PFSK-1 (cell line): ENCODE results near the gene PSD.

ENCODE experiments used
- FOXP2 ChIP-seq: optimal IDR thresholded peaks from 2 replicates; pipeline ENCODE3; 2011; ENCODE audit warnings: borderline replicate concordance, control low read depth, inconsistent platforms; ENCODE audit not compliant: insufficient read depth; ENCODE audit errors: extremely low read length, extremely low read depth
- POLR2AphosphoS5 ChIP-seq: IDR thresholded peaks from 2 replicates; pipeline ENCODE4 v1.6.1; 2012; ENCODE audit warnings: low read depth, mild to moderate bottlenecking, control low read depth, low read length, moderate library complexity
- SIN3A ChIP-seq: IDR thresholded peaks from 2 replicates; pipeline ENCODE4 v1.6.1; 2012; ENCODE audit warnings: mild to moderate bottlenecking, low read length, moderate library complexity, borderline replicate concordance; ENCODE audit not compliant: insufficient read depth
- TAF1 ChIP-seq: IDR thresholded peaks from 2 replicates; pipeline ENCODE4 v1.6.1; 2012; ENCODE audit warnings: low read length, control low read depth, borderline replicate concordance; ENCODE audit not compliant: insufficient read depth
- TF ChIP-seq, protein P1 (sequence below), 2 experiments: IDR thresholded peaks; 2 replicates each; pipeline versions ENCODE4 v1.6.1 to v1.8.0; 2011 to 2012; ENCODE audit warnings: low read depth in 2 of 2, low read length in 2 of 2, control low read depth in 1 of 2, inconsistent platforms in 1 of 2, mild to moderate bottlenecking in 1 of 2, moderate library complexity in 1 of 2; ENCODE audit not compliant: insufficient read depth in 1 of 2

The PSD gene

DNA sequence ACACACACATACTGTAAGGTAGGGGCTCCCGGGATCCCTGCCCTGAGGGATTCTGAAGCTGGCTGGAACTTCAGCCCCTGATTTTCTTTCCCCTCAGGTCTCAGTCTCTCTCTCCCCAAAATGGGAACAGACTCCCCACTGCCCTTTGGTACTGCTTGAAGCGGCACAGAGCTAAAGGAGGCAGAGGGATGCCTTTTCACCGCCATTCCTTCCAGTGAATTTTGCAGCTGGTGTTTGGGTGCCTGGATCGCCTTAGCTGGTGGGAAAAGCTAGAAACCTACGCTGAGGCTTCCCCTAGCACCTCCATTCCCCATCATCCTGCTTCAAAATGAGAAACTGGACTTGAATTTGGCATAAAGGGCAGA lies 16.5 kb upstream of the PSD start:
- TF ChIP-seq TAF1: no peak
- TF ChIP-seq SIN3A: no peak
- TF ChIP-seq, protein P1, sequence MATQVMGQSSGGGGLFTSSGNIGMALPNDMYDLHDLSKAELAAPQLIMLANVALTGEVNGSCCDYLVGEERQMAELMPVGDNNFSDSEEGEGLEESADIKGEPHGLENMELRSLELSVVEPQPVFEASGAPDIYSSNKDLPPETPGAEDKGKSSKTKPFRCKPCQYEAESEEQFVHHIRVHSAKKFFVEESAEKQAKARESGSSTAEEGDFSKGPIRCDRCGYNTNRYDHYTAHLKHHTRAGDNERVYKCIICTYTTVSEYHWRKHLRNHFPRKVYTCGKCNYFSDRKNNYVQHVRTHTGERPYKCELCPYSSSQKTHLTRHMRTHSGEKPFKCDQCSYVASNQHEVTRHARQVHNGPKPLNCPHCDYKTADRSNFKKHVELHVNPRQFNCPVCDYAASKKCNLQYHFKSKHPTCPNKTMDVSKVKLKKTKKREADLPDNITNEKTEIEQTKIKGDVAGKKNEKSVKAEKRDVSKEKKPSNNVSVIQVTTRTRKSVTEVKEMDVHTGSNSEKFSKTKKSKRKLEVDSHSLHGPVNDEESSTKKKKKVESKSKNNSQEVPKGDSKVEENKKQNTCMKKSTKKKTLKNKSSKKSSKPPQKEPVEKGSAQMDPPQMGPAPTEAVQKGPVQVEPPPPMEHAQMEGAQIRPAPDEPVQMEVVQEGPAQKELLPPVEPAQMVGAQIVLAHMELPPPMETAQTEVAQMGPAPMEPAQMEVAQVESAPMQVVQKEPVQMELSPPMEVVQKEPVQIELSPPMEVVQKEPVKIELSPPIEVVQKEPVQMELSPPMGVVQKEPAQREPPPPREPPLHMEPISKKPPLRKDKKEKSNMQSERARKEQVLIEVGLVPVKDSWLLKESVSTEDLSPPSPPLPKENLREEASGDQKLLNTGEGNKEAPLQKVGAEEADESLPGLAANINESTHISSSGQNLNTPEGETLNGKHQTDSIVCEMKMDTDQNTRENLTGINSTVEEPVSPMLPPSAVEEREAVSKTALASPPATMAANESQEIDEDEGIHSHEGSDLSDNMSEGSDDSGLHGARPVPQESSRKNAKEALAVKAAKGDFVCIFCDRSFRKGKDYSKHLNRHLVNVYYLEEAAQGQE (IDR thresholded peaks at IDR 0.05; ENCODE audit: insufficient read depth in 1 of 2, low read depth in 2 of 2, low read length in 2 of 2): no peak
- TF ChIP-seq POLR2AphosphoS5: no peak
- no peak for TF ChIP-seq FOXP2

DNA sequence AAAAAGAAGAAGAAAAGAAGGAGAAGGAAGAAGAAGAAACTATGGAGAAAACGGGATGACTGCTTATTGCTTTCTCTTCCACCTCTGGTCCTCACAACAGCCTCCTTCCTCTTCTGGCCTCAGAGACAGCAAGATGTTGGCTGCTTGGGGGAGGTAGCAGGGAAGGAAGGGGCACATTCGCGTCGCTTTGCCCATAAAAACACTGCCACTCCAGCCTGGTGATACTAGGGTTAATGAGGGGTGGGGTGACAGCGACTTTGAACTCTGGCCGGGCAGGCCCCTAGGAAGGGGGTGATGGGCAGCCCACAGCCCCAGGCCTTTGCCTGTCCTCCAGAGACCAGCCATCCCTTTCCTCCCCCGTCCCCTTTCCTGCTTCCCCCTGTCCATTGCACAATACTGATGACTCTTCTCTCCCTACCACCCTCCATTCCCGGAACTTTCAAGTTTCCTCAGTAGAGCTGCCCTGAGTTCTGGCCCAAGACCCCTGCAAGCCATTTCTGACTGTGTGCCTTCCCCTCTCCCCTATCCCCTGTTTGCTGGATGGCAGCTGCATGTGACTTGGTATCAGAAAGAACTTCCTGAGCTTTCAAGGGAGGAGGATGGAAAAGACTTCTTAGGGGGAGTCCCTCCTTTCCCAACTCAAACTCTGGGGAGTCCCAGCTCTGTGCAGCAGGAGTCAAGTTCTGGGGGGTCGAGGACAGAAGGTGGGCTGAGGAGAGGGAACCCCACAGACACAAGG lies 16.0 kb upstream of the PSD start:
- TF ChIP-seq POLR2AphosphoS5: no peak
- TF ChIP-seq TAF1: no peak
- TF ChIP-seq FOXP2: no peak
- TF ChIP-seq SIN3A: no peak
- TF ChIP-seq, protein P1 (IDR thresholded peaks at IDR 0.05; ENCODE audit: insufficient read depth in 1 of 2, low read depth in 2 of 2, low read length in 2 of 2): no peak

DNA sequence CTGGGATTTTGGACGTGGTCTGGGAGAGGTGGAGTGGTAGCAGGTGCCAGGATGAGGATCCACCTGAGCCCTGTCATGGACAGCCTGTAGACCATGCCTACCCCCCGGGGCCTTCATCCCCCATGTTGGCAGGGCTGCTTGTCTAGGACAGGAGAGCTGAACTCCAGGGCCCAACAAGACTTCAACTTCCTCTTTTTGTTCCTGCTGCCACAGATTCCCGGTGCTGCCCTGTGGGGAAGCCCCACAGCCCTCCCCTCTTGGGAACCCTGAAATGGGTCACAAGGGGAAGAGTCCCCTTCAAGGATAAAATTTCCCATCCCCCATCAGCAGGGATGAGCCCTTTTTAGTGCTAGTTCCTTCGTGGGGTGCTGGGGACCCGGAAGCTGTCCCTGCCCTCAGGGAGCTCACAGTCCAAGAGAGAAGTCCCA lies 15.0 kb upstream of the PSD start:
- TF ChIP-seq TAF1 (no peak), POLR2AphosphoS5 (no peak), SIN3A (no peak), FOXP2 (no peak)
- TF ChIP-seq, protein P1 (IDR thresholded peaks at IDR 0.05; ENCODE audit: insufficient read depth in 1 of 2, low read depth in 2 of 2, low read length in 2 of 2): no peak

DNA sequence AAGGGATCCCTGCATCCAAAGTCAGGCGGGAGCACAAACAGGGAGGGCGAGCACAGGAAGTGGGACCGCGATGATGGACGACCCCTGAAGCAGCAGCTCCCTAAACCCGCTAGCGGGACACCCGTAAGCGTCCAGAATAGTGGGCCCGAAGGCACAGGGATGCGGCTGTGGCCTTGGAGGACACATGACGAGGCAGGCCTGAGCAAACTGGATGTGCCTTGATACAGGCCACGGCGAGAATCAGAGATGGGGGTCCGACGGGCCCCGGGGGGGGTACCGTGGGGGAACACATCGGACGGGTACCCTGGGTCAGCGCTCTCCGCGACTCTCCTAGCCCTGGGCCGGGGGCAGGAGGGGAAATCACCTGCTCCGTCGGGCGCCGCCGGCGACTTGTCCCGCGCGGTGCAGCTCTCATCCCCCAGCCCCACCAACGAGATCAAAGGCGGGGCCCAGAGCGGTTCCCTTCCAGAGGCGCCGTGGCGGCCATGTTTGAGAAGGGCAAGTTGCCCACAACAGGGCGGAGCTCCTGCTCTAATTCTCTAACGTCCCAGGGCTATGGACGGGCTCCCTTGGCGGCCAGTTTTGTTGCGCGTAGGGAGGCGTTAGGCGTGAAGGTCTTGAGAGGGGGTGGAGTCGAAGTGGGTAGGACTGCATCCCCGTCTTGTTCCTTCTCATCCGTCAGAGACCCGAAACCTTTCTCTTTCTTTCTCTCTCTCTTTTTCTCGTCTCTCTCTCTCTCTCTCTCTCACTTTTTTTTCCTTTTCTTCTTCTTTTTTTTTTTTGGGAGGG lies 13.8 kb upstream of the PSD start, which contains the start of gene CUEDC2:
TSS of gene CUEDC2 (minus strand) at position 413 of the 789 bp plus-strand sequence. CDS start 7,386 bp downstream, outside the sequence.
- TF ChIP-seq, protein P1 (IDR thresholded peaks at IDR 0.05; ENCODE audit: insufficient read depth in 1 of 2, low read depth in 2 of 2, low read length in 2 of 2): peak in 1 of 2 experiments; percentile 2; a peak in 1 of 4 replicates
- TF ChIP-seq FOXP2: peak; percentile 43
- no peak for TF ChIP-seq SIN3A
- TF ChIP-seq TAF1: peak; percentile 68; the same call in 1 of the 2 replicates
- TF ChIP-seq POLR2AphosphoS5: peak; percentile 75; the same call in 1 of the 2 replicates
